HepG2 (cell line): Measurements from ENCODE around the gene FBXW12. TPM values are rescaled to one million over a fixed set of nuclear protein-coding genes. Genes with fewer than 3 reads are reported as not detected.
A peak's percentile ranks its signal among the peaks of the same experiment; 100 is the strongest.

Experiments
- BCL3 ChIP-seq: sonication (generic); formaldehyde crosslinking; IDR thresholded peaks from 2 replicates; pipeline ENCODE4 v1.5.1; 2020; ENCODE audit warnings: mild to moderate bottlenecking, missing genetic modification reagents, moderate library complexity
- BORCS8-MEF2B ChIP-seq: sonication (generic); formaldehyde crosslinking; IDR thresholded peaks from 2 replicates; pipeline ENCODE4 v1.8.0; 2022; ENCODE audit warnings: mild to moderate bottlenecking, missing genetic modification reagents
- CENPX ChIP-seq: sonication (generic); formaldehyde crosslinking; IDR thresholded peaks from 2 replicates; pipeline ENCODE4 v1.9.0; 2021; ENCODE audit warnings: mild to moderate bottlenecking, missing genetic modification reagents, moderate library complexity
- CERS6 ChIP-seq: sonication (generic); formaldehyde crosslinking; IDR thresholded peaks from 2 replicates; pipeline ENCODE4 v1.5.0; 2020; ENCODE audit warnings: missing genetic modification reagents
- CREM ChIP-seq, 2 experiments: sonication (generic) in 1 of 2; formaldehyde crosslinking in 1 of 2; IDR thresholded peaks; 2 replicates each; pipeline versions ENCODE4 v1.4.0 to v1.6.1; 2016 to 2020; ENCODE audit warnings: antibody characterized with exemption in 1 of 2, mild to moderate bottlenecking in 1 of 2, missing genetic modification reagents in 1 of 2
- HNRNPH1 ChIP-seq: fragments of 200-400 bp; formaldehyde crosslinking; optimal IDR thresholded peaks from 2 replicates; pipeline ENCODE3; 2017; ENCODE audit warnings: mild to moderate bottlenecking, low read depth, low read length
- HOXA9 ChIP-seq: sonication (generic); formaldehyde crosslinking; IDR thresholded peaks from 2 replicates; pipeline ENCODE4 v1.8.1; 2022; ENCODE audit warnings: missing genetic modification reagents, mild to moderate bottlenecking, moderate library complexity, borderline replicate concordance
- LRRFIP1 ChIP-seq: sonication (generic); formaldehyde crosslinking; conservative IDR thresholded peaks from 2 replicates; pipeline ENCODE4 v1.4.0; 2020; ENCODE audit warnings: missing genetic modification reagents
- MED8 ChIP-seq: sonication (generic); formaldehyde crosslinking; IDR thresholded peaks from 2 replicates; pipeline ENCODE4 v1.8.1; 2023; ENCODE audit warnings: mild to moderate bottlenecking, missing genetic modification reagents; ENCODE audit not compliant: insufficient replicate concordance
- RAD21 ChIP-seq: fragments of 450-650 bp; formaldehyde crosslinking; IDR thresholded peaks from 2 replicates; pipeline ENCODE4 v1.5.0; 2020; ENCODE audit warnings: mild to moderate bottlenecking
- RERE ChIP-seq: IDR thresholded peaks from 2 replicates; pipeline ENCODE4 v1.6.1; 2016; ENCODE audit warnings: low read depth, missing genetic modification reagents, missing compliant biosample characterization
- THYN1 ChIP-seq: sonication (generic); formaldehyde crosslinking; IDR thresholded peaks from 2 replicates; pipeline ENCODE4 v1.8.1; 2023; ENCODE audit warnings: low read depth, mild to moderate bottlenecking, moderate library complexity, missing genetic modification reagents, borderline replicate concordance
- ZBTB44 ChIP-seq: sonication (generic); formaldehyde crosslinking; IDR thresholded peaks from 2 replicates; pipeline ENCODE4 v1.4.0; 2020; ENCODE audit warnings: missing genetic modification reagents
- ZMYM4 ChIP-seq: sonication (generic); formaldehyde crosslinking; IDR thresholded peaks from 2 replicates; pipeline ENCODE4 v1.8.1; 2023; ENCODE audit warnings: mild to moderate bottlenecking, missing genetic modification reagents
- ZNF256 ChIP-seq: sonication (generic); formaldehyde crosslinking; conservative IDR thresholded peaks from 2 replicates; pipeline ENCODE4 v1.4.0; 2020; ENCODE audit warnings: missing genetic modification reagents
- ZNF296 ChIP-seq: sonication (generic); formaldehyde crosslinking; conservative IDR thresholded peaks from 2 replicates; pipeline ENCODE4 v1.5.0; 2020; ENCODE audit warnings: mild to moderate bottlenecking, missing genetic modification reagents
- ZNF549 ChIP-seq: sonication (generic); formaldehyde crosslinking; IDR thresholded peaks from 2 replicates; pipeline ENCODE4 v1.5.0; 2020; ENCODE audit warnings: missing genetic modification reagents
- ZNF850 ChIP-seq: sonication (generic); formaldehyde crosslinking; conservative IDR thresholded peaks from 2 replicates; pipeline ENCODE4 v1.9.0; 2021; ENCODE audit warnings: mild to moderate bottlenecking, missing genetic modification reagents
- polyA plus RNA-seq, 8 experiments: library from polyadenylated mRNA; depleted of rRNA in 3 of 8; stranded (reverse) in 7 of 8; unstranded in 1 of 8; fragments of >200 nt; fragmentation: Illumina TruSeq in 4 of 8; extraction: Trizol in 4 of 8; gene quantifications; 2 replicates each; pipeline versions ENCODE4 v1.2.1 to v1.2.3, GENCODE V29; 2011 to 2016; ENCODE audit warnings: low read depth in 4 of 8, missing spikeins in 1 of 8, mixed read lengths in 1 of 8; ENCODE audit not compliant: insufficient read depth in 1 of 8
- total RNA-seq, 5 experiments: library from RNA; depleted of rRNA; stranded (reverse); fragments of >200 nt; fragmentation: Illumina TruSeq; extraction: Trizol; gene quantifications; 2 replicates each; pipeline ENCODE4 v1.2.3, GENCODE V29; 2016; ENCODE audit warnings: low read depth in 1 of 5

The FBXW12 gene
- total and polyA plus RNA-seq, 2 of the 13 experiments (the other 11 are each of a cell fraction or from before 2014, with no cell fraction given): not detected

- no peak for TF ChIP-seq HNRNPH1
- 0 out of 2 replicates have a peak, but pooled peaks have one; percentile 3 for TF ChIP-seq HOXA9 (CRISPR knock-in tag)
- no peak for TF ChIP-seq CREM (IDR thresholded peaks at IDR 0.05)
- TF ChIP-seq CREM (CRISPR knock-in tag; IDR thresholded peaks at IDR 0.05): no peak
- TF ChIP-seq BORCS8-MEF2B (CRISPR knock-in tag): no peak
- TF ChIP-seq BCL3: no peak
- 0 out of 2 replicates have a peak, but pooled peaks have one; percentile 20 for TF ChIP-seq ZNF256 (CRISPR knock-in tag)
- TF ChIP-seq ZBTB44 (CRISPR knock-in tag): no peak
- no peak for TF ChIP-seq ZNF850 (CRISPR knock-in tag)
- no peak for TF ChIP-seq LRRFIP1 (CRISPR knock-in tag)
- TF ChIP-seq THYN1 (CRISPR knock-in tag): no peak
- no peak for TF ChIP-seq MED8 (CRISPR knock-in tag)
- no peak for TF ChIP-seq ZMYM4 (CRISPR knock-in tag)
- TF ChIP-seq CENPX (CRISPR knock-in tag): no peak
- TF ChIP-seq CERS6 (CRISPR knock-in tag): no peak
- TF ChIP-seq ZNF296 (CRISPR knock-in tag): no peak
- TF ChIP-seq RERE (CRISPR knock-in tag): no peak
- peak; percentile 43; the same call in 1 of the 2 replicates for TF ChIP-seq RAD21 (CRISPR knock-in tag)
- TF ChIP-seq ZNF549 (CRISPR knock-in tag): no peak
These were observed 56.1 kb downstream of the FBXW12 start (continued) for GRCh38 chr3:48428088-48428571.
